Uterus (tissue), 4 donors: ENCODE results near the gene RAB3GAP1. TPM values are rescaled to one million over a fixed set of nuclear protein-coding genes. Genes with fewer than 3 reads are reported as not detected.
"Not testable (repeated sequence)": the region's sequence is repeated elsewhere in the genome, so short reads cannot be mapped to it uniquely, and the experiment has no call there.

ENCODE experiments used
- DNase-seq, 2 donors: peaks; one replicate each; pipeline ENCODE4 v3.0.0-alpha.2; 2019 to 2020
- H3K27ac ChIP-seq, 2 donors: fragments of 200-600 bp; sonication (generic); 1 replicate in 1 of 2; 2 replicates in 1 of 2; pipeline ENCODE4 v1.5.1; 2016 to 2018
- H3K27me3 ChIP-seq, 2 donors: fragments of 200-600 bp; sonication (generic); one replicate each; pipeline ENCODE4 v1.5.1; 2018 to 2019; ENCODE audit warnings: control low read depth in 1 of 2
- H3K36me3 ChIP-seq, 2 donors: fragments of 200-600 bp; sonication (generic); one replicate each; pipeline ENCODE4 v1.5.1; 2019; ENCODE audit warnings: control low read depth in 1 of 2
- H3K4me1 ChIP-seq, 2 donors: fragments of 200-600 bp; sonication (generic); one replicate each; pipeline ENCODE4 v1.5.1; 2018 to 2019; ENCODE audit warnings: control low read depth in 1 of 2
- H3K4me3 ChIP-seq, 2 donors: fragments of 200-600 bp; sonication (generic); 1 replicate in 1 of 2; 2 replicates in 1 of 2; pipeline ENCODE4 v1.5.1; 2018 to 2019; ENCODE audit warnings: mild to moderate bottlenecking in 1 of 2
- H3K9me3 ChIP-seq, 2 donors: fragments of 200-600 bp; sonication (generic); one replicate each; pipeline ENCODE4 v1.5.1; 2019; ENCODE audit warnings: control low read depth in 1 of 2
- CTCF ChIP-seq, 4 experiments: fragments of 200-600 bp in 2 of 4; fragments of 450-650 bp in 2 of 4; sonication (generic) in 2 of 4; IDR thresholded peaks; one replicate each; pipeline ENCODE4 v1.5.1; 2016 to 2019; ENCODE audit warnings: antibody characterized with exemption in 4 of 4, mild to moderate bottlenecking in 2 of 4, moderate library complexity in 1 of 4
- POLR2A ChIP-seq, 2 donors: fragments of 450-650 bp; IDR thresholded peaks; one replicate each; pipeline ENCODE4 v1.6.1; 2016; ENCODE audit warnings: antibody characterized with exemption in 2 of 2, mild to moderate bottlenecking in 1 of 2, moderate library complexity in 1 of 2
- intact Hi-C: fragments of 100-400 bp; cut with DNase I; formaldehyde crosslinking; loops from one replicate; pipeline ENCODE4 v1.15.1; 2023; ENCODE audit warnings: low total_unique reads
- total RNA-seq, 4 donors: library from RNA; depleted of rRNA in 3 of 4; stranded (reverse); fragments of >200 nt in 3 of 4; gene quantifications; one replicate each; pipeline versions ENCODE4 v1.1.0 to v1.2.4, GENCODE V29; 2014 to 2023
- donor health status: DM: yes; HTN: yes; CAD: no.

RAB3GAP1 gene
- total RNA-seq, 4 donors from 2014 or later = 15.6 to 105 (median 47.8) TPM

GRCh38 chr2:135023886-135024485 is 28.1 kb upstream of the RAB3GAP1 start:
- no peaks in the 10 kb centered on the region for H3K27me3 ChIP-seq
- no peak for DNase-seq
- TF ChIP-seq POLR2A (IDR thresholded peaks at IDR 0.05) = no peak
- no peak for TF ChIP-seq CTCF (IDR thresholded peaks at IDR 0.05)
- H3K9me3 ChIP-seq = no peaks in the 10 kb centered on the region
- intact Hi-C loops = no loop called here
- H3K27ac ChIP-seq = no peak overlapping the region
- no peaks in the 10 kb centered on the region for H3K4me1 ChIP-seq
- no peaks in the 10 kb centered on the region for H3K36me3 ChIP-seq
- no peak overlapping the region for H3K4me3 ChIP-seq

GRCh38 chr2:135029481-135030134 is 22.5 kb upstream of the RAB3GAP1 start:
- no peak for DNase-seq
- Histone ChIP-seq H3K27ac (no peak overlapping the region), H3K4me3 (no peak overlapping the region), H3K4me1 (no peaks in the 10 kb centered on the region), H3K27me3 (no peaks in the 10 kb centered on the region), H3K9me3 (no peaks in the 10 kb centered on the region), H3K36me3 (no peaks in the 10 kb centered on the region)
- TF ChIP-seq CTCF (IDR thresholded peaks at IDR 0.05) = no peak
- no peak for TF ChIP-seq POLR2A (IDR thresholded peaks at IDR 0.05)
- intact Hi-C loops = no loop called here

- DNase-seq = no peak
- Histone ChIP-seq H3K27ac (no peak overlapping the region), H3K4me3 (no peak overlapping the region), H3K36me3 (no peaks in the 10 kb centered on the region), H3K4me1 (no peaks in the 10 kb centered on the region), H3K9me3 (no peaks in the 10 kb centered on the region), H3K27me3 (no peaks in the 10 kb centered on the region)
- intact Hi-C loops = no loop called here
- TF ChIP-seq POLR2A (IDR thresholded peaks at IDR 0.05) (no peak), CTCF (IDR thresholded peaks at IDR 0.05) (no peak)
Observed at GRCh38 chr2:135030826-135031225, 21.3 kb upstream of the RAB3GAP1 start.

- intact Hi-C loops, H3K27me3 ChIP-seq, H3K36me3 ChIP-seq, H3K4me1 ChIP-seq, DNase-seq, H3K27ac ChIP-seq, H3K4me3 ChIP-seq, H3K9me3 ChIP-seq: not testable (repeated sequence)
Observed at GRCh38 chr2:135033216-135033615, 18.9 kb upstream of the RAB3GAP1 start.

GRCh38 chr2:135037831-135038230 is 14.3 kb upstream of the RAB3GAP1 start:
- Histone ChIP-seq H3K36me3 (no peaks in the 10 kb centered on the region), H3K27ac (no peak overlapping the region), H3K4me3 (no peak overlapping the region), H3K27me3 (no peaks in the 10 kb centered on the region), H3K9me3 (no peaks in the 10 kb centered on the region), H3K4me1 (no peaks in the 10 kb centered on the region)
- no peak for DNase-seq
- TF ChIP-seq CTCF (IDR thresholded peaks at IDR 0.05) = no peak
- TF ChIP-seq POLR2A (IDR thresholded peaks at IDR 0.05) = no peak
- intact Hi-C loops = no loop called here
